ENCODE data around the gene PDLIM1.

PDLIM1 gene

DNA sequence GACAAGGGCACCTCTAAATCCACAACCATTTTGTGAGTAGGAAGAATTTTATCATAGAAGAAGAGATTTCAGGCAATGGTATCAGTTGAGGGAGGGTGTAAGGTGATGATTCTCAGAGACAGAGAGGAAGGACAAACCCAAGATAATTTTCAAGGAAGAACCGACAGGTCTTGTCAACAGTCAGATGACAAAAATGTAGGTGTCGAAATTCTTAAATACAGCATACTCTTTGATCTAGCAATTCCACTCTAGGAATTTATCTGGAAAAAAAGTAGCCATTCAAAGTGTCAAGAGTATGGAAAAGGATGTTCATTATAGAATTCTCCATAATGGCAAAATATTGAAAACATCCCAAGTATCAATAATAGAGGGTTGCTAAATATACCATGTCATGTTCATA, 14.2 kb upstream of the PDLIM1 start:
- Histone ChIP-seq H3K4me1 (ENCODE audit: low read length) (0 out of 2 replicates have a peak, but pooled peaks cover under 1% of the 10 kb centered on the region), H3K4me3 (ENCODE audit: low read length) (no peak overlapping the region), H4K20me1 (ENCODE audit: insufficient read depth, low read length) (no peaks in the 10 kb centered on the region), H3F3A (ENCODE audit: insufficient read depth, low read length) (no peaks in the 10 kb centered on the region), H3K27me3 (replicated peaks; ENCODE audit: insufficient read depth, low read length) (no peaks in the 10 kb centered on the region), H3K4me2 (ENCODE audit: low read depth, low read length) (no peak overlapping the region), H3K79me2 (ENCODE audit: low read length) (no peaks in the 10 kb centered on the region), H3K27ac (ENCODE audit: low read length) (no peak overlapping the region), H2AFZ (ENCODE audit: low read length) (no peak overlapping the region), H3K9me2 (replicated peaks; ENCODE audit: insufficient read depth, low read length) (no peaks in the 10 kb centered on the region), H3K9ac (ENCODE audit: low read length) (no peak overlapping the region), H3K36me3 (replicated peaks; ENCODE audit: insufficient read depth, low read length) (no peaks in the 10 kb centered on the region), H3K9me3 (replicated peaks; ENCODE audit: insufficient read depth, low read length) (no peaks in the 10 kb centered on the region)
- no peak for TF ChIP-seq EZH2phosphoT487 (IDR thresholded peaks at IDR 0.05; ENCODE audit: low read length)
- TF ChIP-seq EZH2 (optimal IDR thresholded peaks at IDR 0.05; ENCODE audit: low read depth, low read length) = no peak
- TF ChIP-seq, protein P1, sequence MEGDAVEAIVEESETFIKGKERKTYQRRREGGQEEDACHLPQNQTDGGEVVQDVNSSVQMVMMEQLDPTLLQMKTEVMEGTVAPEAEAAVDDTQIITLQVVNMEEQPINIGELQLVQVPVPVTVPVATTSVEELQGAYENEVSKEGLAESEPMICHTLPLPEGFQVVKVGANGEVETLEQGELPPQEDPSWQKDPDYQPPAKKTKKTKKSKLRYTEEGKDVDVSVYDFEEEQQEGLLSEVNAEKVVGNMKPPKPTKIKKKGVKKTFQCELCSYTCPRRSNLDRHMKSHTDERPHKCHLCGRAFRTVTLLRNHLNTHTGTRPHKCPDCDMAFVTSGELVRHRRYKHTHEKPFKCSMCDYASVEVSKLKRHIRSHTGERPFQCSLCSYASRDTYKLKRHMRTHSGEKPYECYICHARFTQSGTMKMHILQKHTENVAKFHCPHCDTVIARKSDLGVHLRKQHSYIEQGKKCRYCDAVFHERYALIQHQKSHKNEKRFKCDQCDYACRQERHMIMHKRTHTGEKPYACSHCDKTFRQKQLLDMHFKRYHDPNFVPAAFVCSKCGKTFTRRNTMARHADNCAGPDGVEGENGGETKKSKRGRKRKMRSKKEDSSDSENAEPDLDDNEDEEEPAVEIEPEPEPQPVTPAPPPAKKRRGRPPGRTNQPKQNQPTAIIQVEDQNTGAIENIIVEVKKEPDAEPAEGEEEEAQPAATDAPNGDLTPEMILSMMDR (IDR thresholded peaks at IDR 0.05; ENCODE audit: low read length) = no peak
- no peak for DNase-seq

DNA sequence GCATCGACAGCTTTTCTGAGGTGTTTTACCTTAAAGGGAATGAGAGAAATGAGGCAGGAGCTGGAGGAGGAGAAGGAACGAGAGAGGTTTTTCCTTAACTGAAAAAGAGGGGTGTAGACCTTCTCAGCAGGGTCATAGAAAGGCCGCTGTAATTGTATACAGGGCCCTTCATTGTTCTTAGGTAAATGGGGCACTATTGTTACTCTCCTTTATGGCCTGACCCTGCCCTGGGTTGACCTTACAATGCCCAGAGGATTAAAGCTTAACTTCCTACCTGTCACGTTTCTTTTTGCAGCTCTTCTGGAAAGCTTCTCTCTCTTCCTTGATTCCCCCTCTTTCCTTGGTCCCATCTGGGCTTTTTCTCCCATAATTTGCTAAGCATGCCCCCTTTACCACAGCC, 13.7 kb upstream of the PDLIM1 start:
- Histone ChIP-seq H3K36me3 (replicated peaks; ENCODE audit: insufficient read depth, low read length) (no peaks in the 10 kb centered on the region), H3K27me3 (replicated peaks; ENCODE audit: insufficient read depth, low read length) (no peaks in the 10 kb centered on the region), H3K4me1 (ENCODE audit: low read length) (no peaks in the 10 kb centered on the region), H3K9ac (ENCODE audit: low read length) (no peak overlapping the region), H3K9me2 (replicated peaks; ENCODE audit: insufficient read depth, low read length) (no peaks in the 10 kb centered on the region), H3K79me2 (ENCODE audit: low read length) (no peaks in the 10 kb centered on the region), H3K27ac (ENCODE audit: low read length) (no peak overlapping the region), H3K4me3 (ENCODE audit: low read length) (no peak overlapping the region), H3K9me3 (replicated peaks; ENCODE audit: insufficient read depth, low read length) (no peaks in the 10 kb centered on the region), H3F3A (ENCODE audit: insufficient read depth, low read length) (no peaks in the 10 kb centered on the region), H2AFZ (ENCODE audit: low read length) (no peak overlapping the region), H3K4me2 (ENCODE audit: low read depth, low read length) (no peak overlapping the region), H4K20me1 (ENCODE audit: insufficient read depth, low read length) (no peaks in the 10 kb centered on the region)
- TF ChIP-seq, protein P1 (IDR thresholded peaks at IDR 0.05; ENCODE audit: low read length) = no peak
- TF ChIP-seq EZH2phosphoT487 (IDR thresholded peaks at IDR 0.05; ENCODE audit: low read length) (no peak), EZH2 (optimal IDR thresholded peaks at IDR 0.05; ENCODE audit: low read depth, low read length) (no peak)
- no peak for DNase-seq

GRCh38 chr10:95303950-95304349, 13.1 kb upstream of the PDLIM1 start:
- Histone ChIP-seq H3K4me1 (ENCODE audit: low read length) (no peaks in the 10 kb centered on the region), H3K36me3 (replicated peaks; ENCODE audit: insufficient read depth, low read length) (no peaks in the 10 kb centered on the region), H3K9ac (ENCODE audit: low read length) (no peak overlapping the region), H3K9me2 (replicated peaks; ENCODE audit: insufficient read depth, low read length) (no peaks in the 10 kb centered on the region), H3K4me2 (ENCODE audit: low read depth, low read length) (no peak overlapping the region), H3K27me3 (replicated peaks; ENCODE audit: insufficient read depth, low read length) (no peaks in the 10 kb centered on the region), H3K79me2 (ENCODE audit: low read length) (no peaks in the 10 kb centered on the region), H3K27ac (ENCODE audit: low read length) (no peak overlapping the region), H3K4me3 (ENCODE audit: low read length) (no peak overlapping the region), H3K9me3 (replicated peaks; ENCODE audit: insufficient read depth, low read length) (no peaks in the 10 kb centered on the region), H4K20me1 (ENCODE audit: insufficient read depth, low read length) (no peaks in the 10 kb centered on the region), H2AFZ (ENCODE audit: low read length) (no peak overlapping the region), H3F3A (ENCODE audit: insufficient read depth, low read length) (no peaks in the 10 kb centered on the region)
- DNase-seq = no peak
- TF ChIP-seq EZH2phosphoT487 (IDR thresholded peaks at IDR 0.05; ENCODE audit: low read length) (no peak), EZH2 (optimal IDR thresholded peaks at IDR 0.05; ENCODE audit: low read depth, low read length) (no peak)
- TF ChIP-seq, protein P1 (IDR thresholded peaks at IDR 0.05; ENCODE audit: low read length) = no peak
